GM18502 (cell line): ENCODE results near the gene PDZK1.
"Not testable (repeated sequence)": the region's sequence is repeated elsewhere in the genome, so short reads cannot be mapped to it uniquely, and the experiment has no call there.

Experiments
- ATAC-seq: cut with Tn5 transposase; IDR thresholded peaks from one replicate; pipeline ENCODE4 v1.9.1; 2021; ENCODE audit warnings: mild to moderate bottlenecking; ENCODE audit not compliant: unreplicated experiment, poor library complexity

PDZK1 gene

DNA sequence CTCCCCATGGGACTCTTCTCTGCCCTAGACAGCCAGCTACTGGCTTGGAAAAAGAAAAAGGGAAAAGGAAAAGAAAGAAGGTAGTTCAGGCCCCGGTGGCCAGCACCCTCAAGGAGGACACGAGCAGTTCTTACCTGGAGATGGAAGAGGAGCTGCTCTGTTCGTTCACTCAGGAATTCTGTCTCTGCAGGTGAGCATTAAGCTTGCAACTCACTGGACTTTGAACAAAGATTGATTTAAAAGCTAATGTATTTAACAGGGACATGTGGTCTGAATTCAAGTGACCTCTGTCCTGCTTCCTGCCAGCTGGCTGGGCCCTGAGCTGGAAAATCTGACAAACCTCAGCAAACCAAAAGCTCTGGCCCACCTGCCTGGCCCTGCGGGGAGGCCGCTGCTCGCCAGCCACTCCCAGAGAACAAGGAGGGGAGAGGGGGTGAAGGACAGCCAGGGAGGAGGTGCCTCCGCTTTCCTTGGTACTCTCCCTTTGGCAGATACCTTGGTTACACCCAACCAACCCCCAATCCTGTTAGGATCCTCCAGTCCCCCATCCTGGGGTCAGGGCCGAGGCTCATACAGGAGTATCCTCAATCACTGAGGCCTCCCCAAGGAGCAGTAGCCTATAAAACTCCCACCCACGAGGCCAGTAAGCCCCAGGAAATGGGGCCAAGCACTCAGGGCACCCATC is at the start of gene PDZK1:
TSS of gene PDZK1 (minus strand) at position 186 of the 685 bp plus-strand sequence. CDS start 19,347 bp downstream, outside the sequence.
- no peak for ATAC-seq

DNA sequence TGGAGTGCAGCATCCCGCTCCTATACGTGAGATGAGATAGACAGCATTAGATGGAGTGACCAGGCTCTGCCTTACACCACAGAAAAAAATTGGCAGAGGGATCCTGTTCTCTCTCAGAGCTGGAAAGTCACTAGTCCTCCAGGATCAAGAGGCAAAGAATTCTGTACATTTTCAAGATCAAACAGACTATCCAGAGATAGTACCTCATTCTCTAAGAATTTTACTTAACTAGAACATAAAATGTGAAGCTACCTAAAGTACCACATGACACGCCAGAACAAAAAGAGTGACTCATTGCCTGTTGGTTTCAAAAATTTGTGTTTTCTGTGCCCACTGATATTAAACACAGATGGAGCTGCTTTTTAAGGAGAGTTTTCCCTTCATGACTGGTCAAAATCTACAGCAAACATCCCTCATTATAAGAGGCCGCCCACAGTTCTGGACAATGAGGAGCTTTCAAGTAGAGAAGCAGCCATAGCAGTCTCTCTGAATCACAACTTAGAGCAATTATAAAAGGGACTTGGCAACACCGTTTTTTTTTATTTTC is 44.4 kb upstream of the PDZK1 start:
- no peak for ATAC-seq

DNA sequence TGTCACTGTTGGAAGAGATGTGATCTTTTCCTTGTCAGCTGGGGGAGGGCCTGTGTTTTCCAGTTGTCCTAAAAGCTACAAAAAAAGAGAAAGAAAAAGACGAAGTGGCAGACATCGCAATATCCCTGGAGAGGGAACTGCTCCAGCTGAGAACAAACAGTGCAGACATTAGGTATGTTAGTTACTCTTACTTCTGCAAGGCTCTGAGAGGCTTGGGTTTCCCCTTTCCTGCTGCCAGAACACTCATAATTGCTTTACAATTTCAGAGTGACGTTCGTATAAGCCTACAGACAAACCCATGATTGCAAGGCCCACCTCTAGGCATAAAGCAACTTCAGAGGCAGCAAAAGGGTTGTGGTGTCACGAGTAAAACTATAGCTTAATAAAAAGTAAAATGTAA is 43.3 kb upstream of the PDZK1 start:
- no peak for ATAC-seq

DNA sequence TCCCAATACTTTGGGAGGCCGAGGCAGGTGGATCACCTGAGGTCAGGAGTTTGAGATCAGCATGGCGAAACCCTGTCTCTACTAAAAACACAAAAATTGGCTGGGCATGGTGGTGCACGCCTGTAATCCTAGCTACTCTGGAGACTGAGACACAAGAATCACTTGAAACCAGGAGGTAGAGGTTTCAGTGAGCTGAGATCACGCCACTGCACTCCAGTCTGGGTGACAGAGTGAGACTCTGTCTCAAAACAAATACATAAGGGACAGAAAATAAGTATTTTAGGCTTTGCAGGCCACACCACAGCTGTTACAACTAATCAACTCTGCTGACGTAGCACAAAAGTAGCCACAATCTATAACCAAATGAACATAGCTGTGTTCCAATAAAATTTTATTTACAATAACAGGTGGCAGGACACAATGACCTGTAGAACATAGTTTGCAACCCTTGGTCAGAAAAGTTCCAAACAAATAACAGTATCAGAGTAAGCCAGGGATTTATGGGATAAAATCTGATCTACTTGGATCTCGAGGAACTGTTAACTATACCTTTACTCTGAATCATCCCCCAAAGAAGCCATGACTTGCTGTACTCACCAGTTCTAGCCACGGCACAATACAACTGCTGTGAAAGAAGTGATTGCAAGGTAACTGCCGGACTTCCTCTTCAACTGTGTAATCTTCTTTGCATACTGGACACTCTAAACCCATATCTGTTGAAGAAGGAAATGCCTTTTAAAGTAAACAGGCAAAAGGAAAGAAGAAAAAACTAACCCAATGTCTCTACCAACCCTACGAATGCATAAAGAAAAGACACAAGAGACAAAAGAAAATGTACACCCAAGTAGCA is 40.5 kb upstream of the PDZK1 start:
- ATAC-seq = no peak

DNA sequence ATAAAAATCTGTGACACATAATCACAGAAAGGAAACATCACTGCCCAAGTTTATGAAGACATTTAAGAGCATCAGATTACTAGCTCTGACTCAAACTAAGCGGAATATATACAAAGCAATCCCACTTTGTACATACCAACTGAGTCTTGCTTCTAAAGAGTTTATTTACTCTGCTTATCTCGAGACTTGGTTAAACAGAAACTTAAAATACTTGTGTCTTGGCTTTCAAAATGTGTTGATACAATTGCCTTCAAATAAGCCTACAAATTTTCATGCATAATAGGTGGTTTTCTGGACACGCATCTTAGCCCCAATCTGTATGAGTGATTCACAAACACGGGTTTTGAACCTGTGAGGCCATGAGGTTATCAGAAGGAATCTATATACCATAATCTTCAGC is 33.1 kb upstream of the PDZK1 start:
- no peak for ATAC-seq

DNA sequence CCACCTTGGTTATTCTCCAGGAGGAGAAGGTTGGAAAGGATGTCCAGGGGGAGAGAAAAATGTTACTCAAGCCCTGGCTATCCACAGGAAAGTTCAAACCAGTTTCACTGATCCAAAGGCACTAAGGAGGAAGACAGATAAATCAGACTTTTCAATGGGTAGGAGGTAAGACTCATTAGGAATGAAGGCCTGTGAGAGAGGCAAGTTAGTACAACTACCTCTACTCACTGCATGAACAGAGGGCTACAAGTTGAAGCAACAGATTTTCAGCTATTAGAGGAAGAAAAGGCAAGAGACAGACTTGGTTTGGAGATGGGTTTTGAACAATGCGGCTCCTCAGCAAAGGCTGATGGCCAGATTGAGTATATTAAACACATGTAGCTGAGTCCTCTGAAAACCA is 29.0 kb upstream of the PDZK1 start:
- no peak for ATAC-seq

DNA sequence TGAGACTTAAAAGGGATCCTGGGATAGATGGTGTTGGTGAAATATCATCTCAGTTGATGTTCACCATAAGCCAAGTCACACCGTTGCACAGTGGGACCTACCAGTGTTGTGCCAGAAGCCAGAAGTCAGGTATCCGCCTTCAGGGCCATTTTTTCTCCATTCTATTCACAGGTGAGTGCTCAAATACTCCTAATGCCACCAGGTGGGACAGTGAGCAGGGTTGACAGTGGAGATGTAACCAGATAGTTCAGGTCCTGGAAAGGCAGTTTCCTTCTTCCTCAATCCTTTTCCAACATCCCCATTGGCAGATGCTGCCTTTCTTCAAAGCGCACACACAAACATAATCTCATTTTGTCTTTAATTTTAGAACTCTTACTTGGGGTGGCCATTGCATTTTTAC is 23.7 kb upstream of the PDZK1 start:
- no peak for ATAC-seq

DNA sequence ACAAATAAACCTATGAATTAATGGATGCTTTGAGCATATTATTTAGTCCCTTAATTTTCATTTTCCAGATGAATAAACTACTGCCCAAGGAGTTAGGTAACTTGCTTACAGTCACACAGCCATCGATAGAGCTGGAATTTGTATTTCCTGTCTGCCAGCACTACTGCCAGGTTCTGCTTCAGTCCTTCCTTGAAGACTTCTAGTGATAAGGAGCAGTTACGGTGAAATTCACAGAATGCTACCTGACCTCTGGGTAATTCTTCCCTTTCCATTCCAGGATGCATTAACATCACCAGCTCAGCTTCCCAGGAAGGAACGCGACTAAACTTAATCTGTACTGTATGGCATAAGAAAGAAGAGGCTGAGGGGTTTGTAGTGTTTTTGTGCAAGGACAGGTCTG is 23.3 kb upstream of the PDZK1 start:
- no peak for ATAC-seq

DNA sequence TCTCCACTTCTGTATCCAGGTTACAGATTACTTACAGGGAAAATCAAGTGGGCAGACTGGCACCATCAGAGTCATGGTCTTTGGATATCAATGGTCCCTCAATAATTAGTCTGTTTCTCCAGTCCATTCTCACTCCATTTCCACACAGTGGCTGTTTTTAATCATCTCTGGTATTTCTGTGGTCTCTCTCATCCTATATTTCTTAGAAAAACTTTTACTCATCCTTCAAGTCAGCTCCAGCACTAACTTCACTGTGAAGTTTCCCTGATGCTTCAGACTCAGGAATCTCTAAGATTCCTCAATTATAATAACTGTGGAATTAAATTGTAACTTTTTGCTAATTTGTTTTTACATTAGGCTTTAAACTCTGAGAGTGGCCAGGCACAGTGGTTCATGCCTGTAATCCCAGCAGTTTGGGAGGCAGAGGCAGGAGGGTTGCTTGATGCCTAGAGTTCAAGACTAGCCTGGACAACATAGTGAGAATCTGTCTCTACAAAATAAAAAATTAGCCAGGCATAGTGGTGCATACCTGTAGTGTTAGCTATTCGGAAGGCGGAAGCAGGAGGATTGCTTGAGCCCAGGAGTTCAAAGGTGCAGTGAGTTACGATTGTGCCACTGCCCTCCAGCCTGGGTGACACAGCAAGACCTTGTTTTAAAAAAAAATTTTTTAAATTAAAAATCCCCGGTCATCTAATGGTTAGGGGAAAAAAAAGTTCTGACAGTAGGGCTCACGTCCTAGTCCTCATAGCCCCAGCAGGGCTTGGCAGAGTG is 22.7 kb upstream of the PDZK1 start:
- no peak for ATAC-seq

DNA sequence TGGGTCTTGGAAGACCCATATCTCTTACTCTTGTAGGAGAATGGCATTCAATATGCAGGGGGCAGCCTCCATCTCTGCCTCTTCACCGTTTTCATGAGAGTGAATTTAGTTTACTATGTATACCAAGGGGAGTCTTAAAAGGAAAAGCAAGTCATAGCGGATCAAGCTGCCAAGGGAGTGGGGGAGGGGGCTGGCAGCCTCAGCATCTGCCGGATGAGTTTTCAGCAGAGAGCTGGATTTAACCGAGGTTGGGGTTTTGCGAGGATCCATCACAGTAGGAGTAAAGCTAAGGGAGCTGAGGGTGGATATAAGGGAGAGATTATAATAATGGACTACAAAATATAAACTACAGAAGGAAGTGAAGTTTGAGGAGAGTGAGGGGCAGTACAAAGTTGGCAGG is 22.0 kb upstream of the PDZK1 start:
- ATAC-seq = no peak

DNA sequence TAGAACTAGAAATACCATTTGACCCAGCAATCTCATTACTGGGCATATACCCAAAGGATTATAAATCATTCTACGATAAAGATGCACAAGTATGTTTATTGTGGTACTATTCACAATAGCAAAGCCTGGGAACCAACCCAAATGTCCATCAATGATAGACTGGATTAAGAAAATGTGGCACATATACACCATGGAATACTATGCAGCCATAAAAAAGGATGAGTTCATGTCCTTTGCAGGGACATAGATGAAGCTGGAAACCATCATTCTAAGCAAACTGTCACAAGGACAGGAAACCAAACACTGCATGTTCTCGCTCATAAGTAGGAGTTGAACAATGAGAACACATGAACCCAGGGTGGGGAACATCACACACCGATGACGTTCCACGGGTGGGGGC is 19.0 kb upstream of the PDZK1 start:
- not testable (repeated sequence) for ATAC-seq

DNA sequence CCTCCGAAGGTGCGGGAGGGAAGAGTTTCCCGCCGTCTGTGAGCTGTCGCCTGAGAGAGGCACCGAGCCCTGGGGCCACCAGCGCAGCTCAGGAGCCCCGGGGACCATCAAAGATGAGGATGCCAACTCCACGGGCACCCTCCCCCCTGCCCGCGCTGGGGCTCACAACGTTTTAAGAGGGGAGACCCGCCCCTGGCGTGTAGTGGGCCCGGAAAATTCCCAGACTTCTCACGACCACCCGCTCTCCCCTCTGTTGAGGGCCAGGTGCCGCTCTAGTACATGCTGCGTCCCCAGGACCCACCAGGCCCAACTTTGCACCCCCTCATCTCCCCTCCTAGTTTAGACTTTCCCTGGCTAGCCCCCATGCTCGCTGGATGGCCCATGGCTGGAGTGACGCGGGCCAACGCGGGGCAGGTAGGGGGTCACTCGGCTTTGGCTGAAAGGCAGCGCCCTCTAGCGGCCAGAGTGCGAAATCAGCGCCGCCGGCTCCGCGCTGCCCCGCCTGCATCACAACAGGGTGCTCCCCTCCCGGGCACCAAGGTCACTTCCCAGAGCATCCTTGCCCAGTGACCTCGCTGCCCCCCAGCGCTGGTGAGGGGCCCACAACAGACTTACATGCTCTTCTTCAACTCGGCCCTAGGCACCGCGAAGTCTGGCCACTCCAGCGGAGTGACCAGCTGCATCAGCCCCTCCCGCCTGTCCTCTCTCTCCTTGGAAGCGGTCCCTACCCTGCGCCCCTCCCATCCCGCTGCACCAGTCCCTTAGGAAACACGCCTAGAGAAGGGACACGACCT is 13.9 kb upstream of the PDZK1 start:
- peak; percentile 75 for ATAC-seq

DNA sequence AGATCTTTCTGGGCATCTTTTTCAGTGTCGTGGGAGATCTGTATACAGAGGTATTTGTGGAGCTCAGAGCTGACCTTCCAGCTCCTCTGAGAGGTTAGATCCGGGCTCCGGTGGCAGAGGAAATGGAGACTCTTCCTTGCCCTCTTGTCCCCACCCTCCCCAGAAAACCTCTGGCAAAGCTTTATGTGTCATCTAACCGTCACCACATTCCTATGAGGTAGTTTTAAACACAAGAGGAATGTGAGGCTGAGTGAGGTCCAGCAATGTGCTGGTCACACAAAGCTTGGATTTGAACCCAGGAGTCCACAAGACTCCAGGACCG is 13.3 kb upstream of the PDZK1 start:
- no peak for ATAC-seq

DNA sequence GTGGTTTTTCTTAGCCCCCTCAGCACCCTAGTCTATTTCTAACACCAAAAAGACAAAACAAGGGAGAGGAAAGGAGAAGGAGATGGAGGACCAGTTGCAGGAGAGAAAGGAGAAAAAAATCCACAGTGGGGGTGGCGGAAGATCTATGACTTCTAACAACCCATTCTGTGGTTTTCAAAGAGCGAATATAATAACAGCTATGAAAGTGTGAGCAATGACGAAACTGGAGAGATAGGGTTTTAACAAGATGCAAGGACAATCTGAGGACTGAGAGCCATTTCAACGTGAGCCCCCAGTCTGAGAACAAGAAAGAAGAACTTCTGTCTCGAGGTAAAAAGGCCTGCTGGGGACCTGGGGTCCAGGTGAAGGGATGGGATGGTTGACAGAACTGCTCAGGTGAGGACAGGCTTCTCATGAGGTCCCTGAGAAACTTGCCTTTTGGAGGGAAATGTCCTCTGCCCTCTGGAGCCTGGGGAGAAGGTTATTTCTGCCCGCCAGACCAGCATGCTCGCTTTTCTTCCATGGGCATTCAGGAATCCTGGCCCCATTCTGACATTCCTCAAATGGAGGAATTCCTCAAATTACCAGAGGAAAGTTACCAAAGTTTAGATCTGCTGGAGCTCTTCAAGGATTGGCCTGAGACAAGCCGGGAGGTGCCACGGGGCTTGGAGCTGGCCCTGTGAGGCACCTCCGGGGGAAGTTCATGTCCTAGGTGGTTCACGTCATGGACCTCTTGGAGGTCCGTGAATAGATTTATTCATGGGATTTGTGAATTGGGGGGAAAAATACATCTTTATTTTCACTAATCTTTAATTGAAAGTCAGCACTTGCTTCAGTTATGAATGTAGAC is 12.3 kb upstream of the PDZK1 start, which contains the start of gene CD160:
TSS of gene CD160 (plus strand) at position 270 of the 850 bp plus-strand sequence. CDS start 8,829 bp downstream, outside the sequence.
- no peak for ATAC-seq

DNA sequence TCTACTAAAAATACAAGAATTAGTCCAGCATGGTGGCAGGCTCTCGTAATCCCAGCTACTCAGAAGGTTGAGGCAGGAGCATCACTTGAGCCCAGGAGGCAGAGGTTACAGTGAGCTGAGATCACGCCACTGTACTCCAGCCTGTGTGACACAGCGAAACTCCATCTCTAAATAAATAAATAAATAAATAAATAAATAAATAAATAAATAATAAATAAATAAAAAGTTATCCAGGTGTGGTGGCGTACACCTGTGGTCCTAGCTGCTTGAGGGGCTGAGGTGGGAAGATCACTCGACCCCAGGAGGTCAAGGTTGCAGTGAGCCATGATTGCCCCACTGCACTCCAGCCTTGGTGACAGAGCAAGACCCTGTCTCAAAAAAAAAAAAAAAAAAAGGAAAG is 11.3 kb upstream of the PDZK1 start:
- not testable (repeated sequence) for ATAC-seq

DNA sequence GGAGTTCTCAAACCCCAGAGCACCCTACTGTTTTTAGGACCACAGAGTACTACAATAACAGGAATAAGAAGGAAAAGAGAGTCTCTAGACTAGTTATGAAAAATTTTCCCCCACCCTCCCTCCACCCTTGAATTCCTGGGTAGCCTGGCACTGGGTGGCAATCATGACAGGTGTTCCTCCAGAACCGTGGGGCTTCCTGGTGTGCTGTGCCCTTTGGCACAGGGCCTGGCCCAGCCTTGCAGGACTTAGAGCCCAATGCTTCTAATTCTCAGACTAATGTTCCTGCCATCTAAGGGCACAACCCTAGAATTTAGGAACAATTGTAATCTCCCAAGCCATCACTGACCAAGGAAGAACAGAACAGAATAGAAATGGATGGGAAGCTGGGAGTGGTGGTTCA is 10.7 kb upstream of the PDZK1 start:
- ATAC-seq = no peak

DNA sequence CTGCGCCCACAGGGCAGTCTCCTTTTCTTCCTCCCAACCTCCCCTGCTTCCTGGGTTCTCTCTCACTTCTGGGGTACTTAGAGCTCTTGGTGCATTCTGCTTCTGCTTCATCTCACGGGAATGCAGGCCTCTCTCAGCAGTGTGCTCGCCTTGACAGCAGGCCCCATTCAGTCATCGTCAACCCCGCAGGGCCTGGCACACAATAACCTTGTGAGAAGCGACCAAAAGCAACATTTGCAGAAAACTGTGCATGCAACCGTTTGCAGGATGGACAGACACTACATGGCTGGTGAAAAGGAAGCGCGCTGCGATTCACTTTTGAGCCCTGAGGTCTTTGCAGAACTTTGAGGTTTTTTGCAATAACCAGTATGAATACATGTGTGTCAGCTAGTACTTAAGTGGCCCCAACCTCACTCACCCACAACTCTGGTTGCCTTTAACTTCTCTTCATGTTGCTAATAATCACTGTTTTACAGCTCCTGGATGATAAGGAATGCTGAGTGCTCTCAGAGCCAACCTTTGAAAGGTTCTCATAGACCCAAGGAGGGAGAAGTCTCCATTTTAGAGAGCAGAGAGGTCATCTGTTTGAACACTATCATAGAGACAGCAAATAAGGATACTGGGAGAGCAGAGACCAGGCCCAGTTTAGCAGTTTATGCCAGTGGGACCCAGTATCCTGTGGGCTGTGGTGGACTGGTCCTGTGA is 9.6 kb upstream of the PDZK1 start:
- ATAC-seq = no peak

DNA sequence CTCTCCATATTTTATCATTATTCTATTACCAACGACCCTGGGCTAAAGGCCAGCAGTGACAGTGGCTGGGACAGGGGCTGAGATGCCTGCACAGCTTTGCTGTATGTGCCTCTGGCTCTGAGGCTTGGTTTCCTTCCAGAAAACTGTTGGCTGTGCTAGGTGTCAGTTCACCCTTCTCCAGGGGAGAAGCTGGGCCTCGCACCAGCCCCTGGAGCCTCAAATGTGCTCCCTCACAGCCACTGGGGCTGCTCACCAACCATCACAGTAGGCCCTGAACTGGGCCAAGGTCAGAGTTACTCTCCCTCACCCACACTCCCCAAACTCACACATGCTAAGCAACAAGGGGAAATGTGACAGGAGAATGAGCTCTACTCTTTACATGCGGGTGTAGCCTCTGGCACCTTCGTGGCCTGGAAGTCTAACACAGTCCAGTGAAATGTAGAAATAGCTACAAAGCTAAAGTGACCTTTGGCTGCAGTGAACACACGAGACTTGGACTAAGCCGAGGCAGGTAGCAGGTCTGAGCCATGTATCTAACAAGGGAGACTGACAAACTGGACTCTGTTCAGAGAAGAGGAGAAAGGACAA is 7.5 kb upstream of the PDZK1 start:
- ATAC-seq = no peak
